Limb (tissue), 2 donors: ENCODE data around the gene RFPL3.
"Not testable (repeated sequence)": the region's sequence is repeated elsewhere in the genome, so short reads cannot be mapped to it uniquely, and the experiment has no call there.

Experiments
- DNase-seq, 2 donors: peaks; one replicate each; pipeline ENCODE4 v3.0.0-alpha.2; 2016; ENCODE audit errors: extremely low spot score in 2 of 2

Gene RFPL3

GRCh38 chr22:32329202-32329645, 28.4 kb upstream of the RFPL3 start:
- DNase-seq, result peak in 1 of 2 donors; percentile 12

- DNase-seq, result peak in 1 of 2 donors; percentile 21
These were observed 26.3 kb upstream of the RFPL3 start for GRCh38 chr22:32331236-32331917.

- DNase-seq, result peak in 1 of 2 donors; percentile 18
These were observed 25.5 kb upstream of the RFPL3 start for GRCh38 chr22:32331918-32332725.

- DNase-seq, result peak in 1 of 2 donors; percentile 12
These were observed 24.4 kb upstream of the RFPL3 start for GRCh38 chr22:32333141-32333768.

- DNase-seq, result peak in 1 of 2 donors; percentile 17
These were observed 23.7 kb upstream of the RFPL3 start for GRCh38 chr22:32333769-32334659.

- DNase-seq, result peak in 1 of 2 donors; percentile 11
These were observed 22.9 kb upstream of the RFPL3 start for GRCh38 chr22:32334660-32335365.

- DNase-seq, result no peak
These were observed 22.2 kb upstream of the RFPL3 start for GRCh38 chr22:32335471-32335870.

GRCh38 chr22:32336121-32336603, 21.5 kb upstream of the RFPL3 start:
- no peak for DNase-seq

GRCh38 chr22:32336771-32337424, 20.8 kb upstream of the RFPL3 start:
- no peak for DNase-seq

GRCh38 chr22:32337425-32337824, 20.2 kb upstream of the RFPL3 start:
- not testable (repeated sequence) for DNase-seq

- DNase-seq, result no peak
These were observed 18.9 kb upstream of the RFPL3 start for GRCh38 chr22:32338757-32339156.

- DNase-seq, result no peak
These were observed 18.3 kb upstream of the RFPL3 start for GRCh38 chr22:32339190-32340012.

- no peak for DNase-seq
These were observed 17.3 kb upstream of the RFPL3 start for GRCh38 chr22:32340411-32340810.

GRCh38 chr22:32341122-32341740, 16.4 kb upstream of the RFPL3 start:
- no peak for DNase-seq

- no peak for DNase-seq
These were observed 14.7 kb upstream of the RFPL3 start for GRCh38 chr22:32342977-32343376.

- no peak for DNase-seq
These were observed 13.7 kb upstream of the RFPL3 start for GRCh38 chr22:32343941-32344340.

- no peak for DNase-seq
These were observed 9.5 kb upstream of the RFPL3 start for GRCh38 chr22:32348031-32348611.

- not testable (repeated sequence) for DNase-seq
These were observed 5.8 kb upstream of the RFPL3 start for GRCh38 chr22:32351875-32352274.
